ENCODE measurements around the gene ELAVL2.

The ELAVL2 gene

DNA sequence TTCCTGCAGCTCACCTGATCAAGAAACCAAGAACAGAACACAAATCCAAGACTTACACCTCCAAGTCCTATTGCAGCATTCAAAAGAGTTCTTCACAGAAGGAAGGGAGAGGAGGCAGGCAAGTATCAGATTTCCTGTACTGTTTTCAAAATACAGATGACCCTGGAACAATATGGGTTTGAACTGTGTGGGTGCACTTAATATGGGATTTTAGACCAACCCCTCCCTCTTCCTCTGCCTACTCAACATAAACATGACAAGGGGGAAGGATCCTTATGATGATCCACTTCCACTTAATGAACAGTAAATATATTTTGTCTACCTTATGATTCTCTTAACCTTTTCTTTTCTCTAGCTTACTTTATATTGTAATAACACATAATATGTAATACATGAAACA lies 104.6 kb downstream of the ELAVL2 start:
- DNase-seq: no peak

DNA sequence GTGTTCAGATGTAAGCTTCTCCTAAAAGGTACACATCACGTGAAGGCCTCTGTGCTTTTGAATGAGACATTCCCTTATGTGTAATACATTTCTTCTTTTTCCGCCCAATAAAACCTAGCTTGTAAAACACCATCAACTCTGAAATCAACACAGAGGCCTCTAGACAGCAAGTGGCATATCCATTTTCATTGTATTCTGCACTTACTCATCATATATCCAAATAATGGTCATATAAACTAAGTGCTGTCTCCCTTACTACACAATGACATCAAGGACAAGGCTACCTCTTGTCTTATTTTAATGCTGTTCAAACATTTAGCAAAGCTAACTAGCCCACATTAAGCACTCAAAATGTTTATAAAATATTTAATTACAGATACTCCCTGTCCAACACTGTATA lies 108.5 kb downstream of the ELAVL2 start:
- DNase-seq: peak in 2 of 3 experiments; percentile 39 to 84

DNA sequence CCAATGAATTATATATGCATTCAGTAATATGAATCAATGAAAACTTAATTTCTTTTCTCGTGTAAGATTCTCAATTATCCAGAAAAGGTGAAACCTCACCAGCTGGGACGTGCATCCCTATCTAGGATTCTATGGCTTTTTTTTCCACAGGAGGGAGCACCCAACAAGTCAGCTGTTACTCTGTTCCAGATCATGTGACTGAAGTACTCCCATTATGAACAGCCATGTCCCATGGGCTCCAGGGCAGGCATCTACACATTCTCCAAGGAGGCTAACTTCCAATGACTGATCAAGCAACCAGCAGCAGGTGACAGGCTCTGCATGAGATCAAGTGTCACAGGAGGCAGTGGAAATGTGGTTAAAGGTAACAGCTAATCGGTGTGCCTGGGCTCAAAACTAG lies 118.8 kb downstream of the ELAVL2 start:
- DNase-seq: no peak

DNA sequence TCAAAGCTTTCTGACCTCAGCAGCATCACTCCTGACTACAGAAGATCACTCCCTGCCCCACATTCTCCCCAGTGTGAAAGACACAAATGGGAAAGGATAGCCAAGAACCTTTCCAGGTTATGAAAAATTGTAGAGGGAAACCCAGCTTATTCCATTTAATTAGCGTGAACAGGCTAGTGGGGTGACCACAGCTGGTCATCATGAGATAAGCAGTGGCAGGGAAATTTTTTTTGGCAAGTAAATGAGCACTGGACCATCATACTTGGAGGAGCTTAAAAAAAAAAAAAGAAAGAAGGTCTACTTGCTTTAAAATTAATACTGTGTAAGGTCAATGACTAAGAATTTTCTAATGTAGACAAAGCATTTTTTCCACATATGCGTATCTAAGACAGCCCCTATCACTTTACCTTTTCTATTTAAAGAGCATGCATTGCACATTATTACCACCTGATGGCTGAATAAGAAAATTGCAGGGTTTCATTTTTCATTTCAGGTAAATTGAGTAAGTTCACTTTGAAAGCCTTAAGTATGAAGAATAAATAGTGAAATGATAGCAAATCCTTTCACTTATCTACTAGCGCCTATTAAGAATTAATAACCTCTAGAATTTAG lies 123.6 kb downstream of the ELAVL2 start:
- no peak for DNase-seq

DNA sequence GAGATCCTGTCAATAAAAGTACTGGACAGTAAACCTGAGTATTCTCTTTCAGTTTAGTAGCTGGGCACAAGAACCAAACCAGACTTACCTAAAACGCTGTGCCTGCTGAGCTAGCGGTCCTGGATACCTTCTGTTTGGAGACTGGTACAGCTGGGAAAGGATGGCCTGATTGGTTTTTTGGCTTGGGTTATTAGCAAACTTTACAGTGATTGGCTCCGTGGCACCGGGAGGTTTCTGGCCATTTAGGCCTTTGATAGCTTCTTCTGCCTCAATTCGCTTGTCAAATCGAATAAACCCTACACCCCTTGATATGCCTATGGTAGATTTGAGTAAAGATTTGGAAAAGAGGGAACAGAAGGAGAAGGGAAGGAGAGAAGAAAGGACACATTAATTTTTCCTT lies 124.7 kb downstream of the ELAVL2 start:
- no peak for DNase-seq

DNA sequence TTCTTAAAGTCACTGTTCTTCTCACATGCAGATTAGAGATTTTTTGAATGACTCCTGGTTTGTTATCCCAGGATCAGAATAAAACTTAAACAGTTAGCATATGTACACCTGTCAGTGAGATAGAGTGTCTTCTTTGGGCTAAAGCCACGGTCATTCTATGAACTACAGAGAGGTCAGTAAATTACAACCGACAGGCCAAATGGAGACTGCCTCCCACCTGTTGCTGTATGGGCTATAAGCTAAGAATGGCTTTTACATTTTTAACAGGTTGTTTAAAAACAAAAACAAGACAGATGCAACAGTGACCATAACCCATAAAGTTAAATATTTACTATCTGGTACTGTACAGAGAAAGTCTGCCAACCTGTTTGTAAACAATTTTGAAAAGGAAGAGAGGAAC lies 125.7 kb downstream of the ELAVL2 start:
- DNase-seq: no peak

DNA sequence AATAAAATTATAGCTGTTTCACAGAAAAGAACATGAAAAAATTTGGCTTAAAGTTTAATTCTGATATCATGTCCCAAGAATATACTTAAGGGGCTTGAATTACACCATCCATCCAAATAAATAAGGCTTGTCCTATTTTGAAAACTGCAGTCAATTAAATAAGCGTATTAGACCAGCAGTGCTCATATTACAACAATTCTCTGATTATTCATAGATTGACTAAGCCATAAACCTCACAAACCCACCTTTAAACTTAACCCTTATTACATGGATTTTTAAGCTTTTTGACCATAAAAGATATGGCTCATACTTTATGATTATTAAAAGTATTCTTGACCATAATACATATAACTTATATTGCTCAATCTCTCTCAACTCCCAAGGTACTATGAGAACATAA lies 127.9 kb downstream of the ELAVL2 start:
- DNase-seq: no peak

DNA sequence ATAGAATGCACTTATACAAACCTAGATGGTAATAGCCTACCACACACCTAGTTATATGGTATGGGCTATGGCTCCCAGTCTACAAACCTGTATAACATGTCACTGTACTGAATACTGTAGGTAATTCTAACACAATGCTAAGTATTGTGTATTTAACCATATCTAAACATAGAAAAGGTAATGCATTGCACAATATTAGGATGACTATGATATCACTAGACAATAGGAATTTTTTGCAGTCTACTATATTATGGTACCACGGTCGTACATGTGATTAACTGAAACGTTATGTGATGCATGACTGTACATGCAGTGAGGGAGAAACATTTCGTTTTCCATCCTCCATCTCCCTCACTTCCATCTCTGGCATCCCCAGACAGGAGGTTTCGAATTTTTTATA lies 130.5 kb downstream of the ELAVL2 start:
- no peak for DNase-seq

DNA sequence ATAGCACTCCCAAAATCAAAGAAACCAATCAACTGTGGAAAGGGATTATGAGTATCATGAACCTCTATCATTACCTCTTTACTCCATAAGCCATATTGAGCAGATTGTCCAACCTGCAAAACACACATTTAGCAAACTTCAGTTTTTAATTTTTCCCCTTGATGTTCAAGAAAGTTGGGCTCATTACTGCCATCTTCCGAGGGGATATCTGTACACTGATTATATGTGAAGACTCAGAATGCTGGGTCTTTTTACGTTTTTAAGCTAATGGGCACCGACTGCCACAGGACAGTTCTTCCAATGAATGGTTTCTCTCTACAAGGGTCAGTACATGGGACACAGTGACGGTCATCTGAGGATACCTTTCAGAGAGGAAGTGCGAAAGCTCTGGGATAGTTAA lies 132.7 kb downstream of the ELAVL2 start:
- no peak for DNase-seq

DNA sequence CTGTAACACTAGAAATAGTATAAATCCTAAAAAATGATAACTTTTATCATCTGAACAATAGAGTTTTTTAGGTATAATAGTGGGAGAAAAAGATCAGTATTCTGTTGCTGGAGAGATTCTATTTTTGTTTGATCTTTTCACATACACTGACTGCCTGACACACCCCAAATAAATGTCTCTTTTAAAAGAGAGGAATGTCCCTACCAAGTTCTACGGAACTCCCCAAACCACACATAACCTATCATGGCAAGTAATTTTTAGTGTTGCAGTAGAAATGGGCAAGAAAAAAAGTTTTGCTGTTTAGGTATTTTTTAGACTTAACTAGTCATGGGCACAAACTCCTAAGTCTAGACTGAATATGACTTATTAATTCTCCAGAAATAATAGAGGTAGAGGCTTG lies 139.1 kb downstream of the ELAVL2 start:
- DNase-seq: no peak

DNA sequence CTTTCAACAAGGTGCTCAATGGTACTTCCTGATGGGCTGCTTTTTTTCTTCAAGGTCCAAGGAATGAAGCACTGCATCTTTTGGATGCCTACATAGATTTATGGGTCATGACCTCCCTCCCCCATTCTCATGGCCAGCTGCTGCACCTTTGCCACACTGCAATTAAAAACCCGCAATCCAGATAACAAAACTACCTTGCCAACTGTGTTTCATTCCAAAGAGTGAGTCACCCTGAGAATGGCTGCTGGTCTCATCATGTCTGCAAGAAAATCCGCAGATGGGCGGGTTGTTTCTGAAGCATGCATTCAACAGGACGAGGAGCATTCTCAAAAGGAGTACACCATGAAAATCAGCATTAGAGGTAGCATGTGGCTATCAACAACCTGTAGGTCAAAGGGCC lies 139.8 kb downstream of the ELAVL2 start:
- no peak for DNase-seq

DNA sequence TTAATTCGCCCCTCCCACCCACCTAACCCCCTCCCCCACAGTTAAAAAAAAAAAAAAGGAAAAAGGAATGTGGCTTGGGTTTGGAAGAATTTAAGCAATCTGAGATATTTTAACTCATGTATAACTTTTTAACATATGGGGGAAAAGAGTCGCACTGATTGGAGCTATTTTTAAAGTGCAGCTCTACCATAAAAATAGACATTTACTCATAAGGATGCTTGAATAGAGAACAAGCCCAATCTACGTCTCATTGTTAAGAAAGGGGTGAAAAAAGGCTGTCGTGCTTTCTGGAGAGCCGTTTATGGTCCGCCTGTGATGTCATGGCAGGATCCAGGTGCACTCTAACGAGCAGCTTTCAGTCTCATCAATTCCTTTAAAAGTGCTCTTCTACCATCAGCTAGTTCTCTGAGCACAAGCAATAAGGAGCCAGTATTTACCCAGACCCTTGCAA lies 142.4 kb downstream of the ELAVL2 start:
- DNase-seq: peak in 2 of 3 experiments; percentile 8 to 9

DNA sequence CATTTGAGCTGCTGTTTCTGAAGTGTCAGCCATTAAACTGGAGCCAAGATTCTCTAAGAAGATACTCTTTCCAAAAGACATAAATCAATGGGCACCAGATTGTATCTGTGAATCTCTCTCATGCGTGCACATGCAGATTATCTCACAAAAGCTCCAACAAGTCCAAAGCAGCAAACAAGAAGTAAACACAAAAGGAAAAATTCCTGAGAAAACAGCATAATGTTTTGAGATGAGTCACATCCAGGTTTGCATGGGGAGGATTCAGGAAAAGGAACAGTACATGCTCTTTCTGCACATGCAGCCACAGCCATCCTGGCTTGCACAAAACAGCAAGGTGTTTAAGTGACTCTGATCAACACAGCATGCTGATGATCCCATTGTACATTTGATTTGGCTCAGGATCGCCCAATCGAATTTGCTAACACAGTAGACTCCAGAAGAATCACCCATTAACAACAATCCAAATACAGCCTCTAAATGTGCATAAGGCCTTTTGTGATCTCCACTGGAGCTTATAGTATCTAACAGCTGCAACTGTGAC lies 143.1 kb downstream of the ELAVL2 start:
- peak in 1 of 3 experiments; percentile 45 for DNase-seq

DNA sequence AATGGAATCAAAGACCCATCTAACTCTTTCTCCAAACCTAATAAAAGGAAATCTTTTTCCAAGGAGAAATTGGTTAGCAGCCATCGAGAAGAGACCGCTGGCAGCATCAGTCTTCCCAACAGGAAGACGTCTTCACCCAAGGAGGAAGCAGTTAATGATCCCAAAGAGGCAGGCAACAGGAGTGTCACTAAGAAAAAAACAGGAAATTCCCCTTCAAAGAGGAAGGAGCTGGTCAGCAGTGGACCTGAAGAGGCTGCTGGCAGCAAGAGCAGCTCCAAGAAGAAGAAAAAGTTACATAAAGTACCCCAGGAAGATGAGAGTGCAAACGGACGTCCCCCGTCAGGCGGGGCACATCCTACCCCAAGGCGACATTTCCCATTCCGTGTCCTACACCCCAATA lies 143.7 kb downstream of the ELAVL2 start:
- no peak for DNase-seq

DNA sequence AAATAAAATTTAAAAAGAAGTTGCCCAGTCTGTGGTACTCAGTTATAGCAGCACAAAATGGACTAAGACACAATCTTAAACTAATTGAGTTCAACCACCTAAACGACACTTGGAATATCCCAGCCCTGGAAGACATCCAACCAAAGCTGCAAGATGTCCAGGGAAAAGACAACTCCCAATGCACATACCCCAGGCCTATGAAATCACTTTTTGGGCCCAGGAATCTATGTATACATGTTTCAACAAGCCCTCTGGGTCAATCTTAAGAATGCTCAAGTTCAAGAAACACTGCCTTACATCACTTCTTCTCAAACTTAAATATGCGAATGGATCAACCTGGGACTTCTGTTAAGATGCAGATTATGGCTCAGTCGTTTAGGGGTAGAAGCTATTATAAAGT lies 148.6 kb downstream of the ELAVL2 start:
- no peak for DNase-seq

DNA sequence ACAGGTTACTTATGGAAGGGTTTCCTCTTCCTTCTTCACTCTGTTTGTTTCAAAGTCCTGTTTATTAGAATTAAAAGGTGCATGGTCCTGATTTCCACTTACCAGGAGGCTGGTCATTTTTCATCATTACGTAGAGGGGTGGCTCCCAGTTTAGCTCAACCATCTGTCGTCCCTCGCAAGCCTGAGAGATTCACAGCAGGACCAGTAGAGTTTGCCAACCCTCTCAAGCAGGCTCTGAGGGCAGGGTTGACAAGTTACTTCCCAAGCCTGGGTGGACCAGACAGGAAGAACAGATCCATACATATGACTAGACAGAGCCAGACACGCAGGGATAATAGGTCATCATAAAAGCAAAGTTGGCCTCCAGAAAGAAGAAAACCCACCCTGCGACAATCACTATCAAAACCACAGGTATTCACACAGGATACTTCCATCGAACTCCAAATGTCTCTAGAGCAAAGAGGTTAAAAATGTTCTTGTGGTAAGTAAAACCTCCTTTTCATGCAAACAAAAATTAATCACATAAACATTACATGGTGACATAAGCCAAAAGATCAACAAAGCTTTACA lies 151.9 kb downstream of the ELAVL2 start:
- no peak for DNase-seq

DNA sequence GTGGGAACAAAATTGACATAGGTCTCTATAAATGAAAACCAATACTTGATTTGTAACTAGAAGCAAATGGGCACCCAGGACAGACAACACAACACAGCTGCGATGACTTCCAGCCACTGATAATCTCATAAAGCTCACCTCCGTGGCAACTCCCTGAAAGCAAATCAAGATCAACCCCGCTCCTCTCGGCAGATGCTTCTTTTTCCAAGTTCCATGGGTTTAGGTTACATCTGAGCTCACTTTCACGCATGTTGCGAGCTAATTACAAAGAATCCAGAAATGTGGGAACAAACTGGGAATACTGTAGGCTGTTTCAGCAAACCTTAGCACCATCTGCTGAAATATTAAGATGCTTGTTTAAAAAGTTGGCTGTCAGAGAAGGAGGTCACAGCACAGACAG lies 153.9 kb downstream of the ELAVL2 start:
- DNase-seq: no peak

DNA sequence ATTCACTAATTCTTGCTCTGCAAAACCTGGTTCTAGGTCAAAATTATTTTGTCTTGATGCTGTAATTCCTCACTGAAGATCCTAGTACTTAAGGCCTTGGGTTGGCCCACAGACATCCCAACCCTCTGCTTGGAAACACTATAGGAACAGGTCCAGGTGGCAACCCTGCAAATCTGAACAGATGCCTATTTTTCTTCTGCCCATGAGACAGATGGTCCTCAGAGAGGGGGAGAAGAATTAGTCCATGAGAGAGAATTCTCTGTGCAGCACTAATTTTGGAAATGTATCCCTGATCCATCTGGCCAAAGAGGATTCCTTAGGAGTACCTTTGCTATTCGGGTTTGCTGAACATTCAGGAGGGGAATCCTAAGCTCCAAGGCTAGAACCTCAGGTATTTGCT lies 156.3 kb downstream of the ELAVL2 start:
- no peak for DNase-seq

DNA sequence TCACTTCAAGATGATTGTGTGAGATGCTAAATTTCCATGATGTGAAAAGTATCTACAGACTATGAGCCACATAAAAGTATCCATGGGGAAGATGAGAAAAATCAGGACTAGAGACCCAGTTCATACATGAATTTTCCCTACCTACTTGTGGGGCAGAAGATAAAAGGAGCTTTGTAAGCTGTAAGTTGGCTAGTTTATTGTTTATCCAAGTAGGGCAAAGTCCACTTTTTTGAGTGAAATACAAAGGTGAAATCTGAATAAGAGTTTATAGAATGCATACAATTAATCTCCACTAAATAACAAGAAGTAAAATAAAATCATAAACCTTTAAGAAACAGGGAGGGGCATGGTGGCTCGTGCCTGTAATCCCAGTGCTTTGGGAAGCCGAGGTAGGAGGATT lies 160.4 kb downstream of the ELAVL2 start:
- no peak for DNase-seq

DNA sequence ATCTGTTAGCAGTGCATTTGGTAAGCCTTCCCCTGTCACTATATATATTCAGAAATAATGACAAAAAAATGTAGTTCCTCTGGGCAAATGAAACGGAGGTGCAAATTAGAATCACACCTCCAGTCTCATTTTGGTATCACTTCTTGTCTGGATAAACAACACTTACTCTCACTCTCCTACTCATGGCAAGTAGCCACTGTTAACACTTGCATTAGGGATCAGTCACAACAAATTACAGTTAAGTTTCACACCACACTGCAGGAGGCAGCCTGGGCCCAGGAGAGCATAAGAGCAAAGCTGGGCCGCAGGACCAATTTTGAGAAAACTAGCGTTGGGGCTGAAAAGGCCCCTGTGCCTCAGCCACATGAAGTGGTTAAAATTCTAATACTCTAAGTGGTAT lies 161.0 kb downstream of the ELAVL2 start:
- no peak for DNase-seq

DNA sequence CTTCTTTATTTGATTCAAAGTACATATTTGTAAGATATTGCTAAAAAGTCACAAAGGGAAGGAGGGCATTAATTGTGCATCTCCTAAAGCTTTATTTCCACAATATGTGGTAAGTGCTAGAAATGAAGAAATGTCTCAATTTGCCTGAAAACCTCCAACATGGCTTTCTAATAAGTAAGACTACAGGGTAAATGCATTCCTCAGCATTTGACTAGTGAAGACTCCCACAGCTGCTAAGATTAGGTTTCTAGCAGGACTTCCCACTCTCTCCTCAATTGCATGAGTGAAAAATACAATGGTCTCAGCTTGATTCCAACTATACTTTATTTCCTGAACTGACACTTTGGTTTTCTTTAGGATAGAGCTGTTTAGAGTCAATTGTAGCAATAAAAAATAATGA lies 162.1 kb downstream of the ELAVL2 start:
- DNase-seq: no peak

DNA sequence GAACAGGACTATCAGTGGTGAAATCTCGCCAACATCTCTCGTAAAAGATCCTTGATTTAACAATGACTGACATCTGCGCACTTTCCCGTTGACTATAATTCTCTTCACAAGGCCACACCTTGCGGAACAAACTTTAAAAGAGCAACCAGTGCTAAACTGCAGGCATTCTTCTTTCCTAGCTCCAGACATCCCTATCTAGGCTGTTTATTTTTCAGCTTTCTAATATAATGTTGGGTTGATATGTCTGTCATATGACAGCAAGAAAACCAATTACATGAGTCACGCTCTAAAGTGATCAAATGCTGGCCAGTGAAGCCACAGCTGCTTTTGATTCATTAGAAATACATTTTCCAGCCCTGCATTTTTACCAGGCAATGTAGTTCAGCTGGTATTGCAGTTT lies 162.5 kb downstream of the ELAVL2 start:
- no peak for DNase-seq

DNA sequence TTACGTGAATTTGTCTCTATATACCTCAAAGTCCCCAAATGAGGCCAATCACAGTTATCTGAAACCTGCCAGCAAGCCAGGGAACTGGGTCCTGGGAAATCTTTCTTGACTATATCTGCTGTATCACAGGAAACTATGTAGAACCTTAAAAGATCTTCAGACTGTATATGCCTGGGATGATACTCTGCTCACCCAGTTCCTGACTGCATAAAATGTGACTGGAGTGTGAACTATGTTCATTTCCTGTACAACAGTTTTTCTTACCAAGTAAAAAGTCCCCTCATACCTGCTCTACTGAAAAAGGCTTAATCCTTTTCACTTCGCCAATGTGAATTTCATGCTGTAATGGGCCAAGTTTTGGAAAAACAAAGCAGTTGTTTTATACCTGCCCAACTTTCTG lies 162.9 kb downstream of the ELAVL2 start:
- DNase-seq: no peak

DNA sequence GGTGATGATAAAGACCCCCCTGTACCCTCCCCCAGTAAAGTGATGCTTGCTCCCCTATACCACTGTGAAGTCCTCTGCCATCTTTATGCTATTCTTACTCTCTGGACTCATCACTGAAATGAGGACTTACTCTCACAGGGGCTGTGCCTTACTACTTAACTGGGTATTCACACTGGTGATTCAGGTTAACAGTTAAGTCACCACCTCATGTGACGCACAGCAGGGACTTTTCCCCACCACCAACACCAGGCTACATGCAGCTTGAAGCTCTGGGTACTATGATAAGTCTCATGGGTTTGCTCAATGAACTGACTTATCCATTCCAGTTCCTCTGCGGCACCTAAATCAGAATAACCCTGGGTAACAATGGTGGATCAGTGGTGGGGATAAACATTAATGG lies 163.7 kb downstream of the ELAVL2 start:
- DNase-seq: no peak

Data from NCI-H1417 (cell line).